Activated naive CD4-positive, alpha-beta T cell treated with Interleukin-2 at 50 U/mL for 16 hours (primary cell): Measurements from ENCODE around the gene CGB2.
"Not testable (repeated sequence)": the region's sequence is repeated elsewhere in the genome, so short reads cannot be mapped to it uniquely, and the experiment has no call there.

Experiments
- DNase-seq: peaks from one replicate; pipeline ENCODE4 v3.0.0-alpha.2; 2020

The CGB2 gene

DNA sequence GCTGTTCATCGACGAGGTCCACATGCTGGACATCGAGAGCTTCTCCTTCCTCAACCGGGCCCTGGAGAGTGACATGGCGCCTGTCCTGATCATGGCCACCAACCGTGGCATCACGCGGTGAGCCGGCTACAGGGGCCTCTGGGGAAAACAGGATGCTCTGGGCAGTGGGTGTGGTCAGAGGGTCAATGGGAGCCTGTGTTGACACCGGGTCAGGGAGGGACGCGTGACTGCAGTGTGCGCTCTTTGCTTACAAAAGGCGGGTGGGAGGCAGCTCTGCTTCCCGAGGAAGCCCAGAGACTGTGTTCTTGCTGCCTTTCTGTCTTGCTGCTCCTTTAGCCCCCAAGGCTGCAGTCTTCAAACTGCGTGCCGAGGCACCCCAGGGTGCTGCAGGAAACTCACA lies 20.5 kb upstream of the CGB2 start:
- no peak for DNase-seq

DNA sequence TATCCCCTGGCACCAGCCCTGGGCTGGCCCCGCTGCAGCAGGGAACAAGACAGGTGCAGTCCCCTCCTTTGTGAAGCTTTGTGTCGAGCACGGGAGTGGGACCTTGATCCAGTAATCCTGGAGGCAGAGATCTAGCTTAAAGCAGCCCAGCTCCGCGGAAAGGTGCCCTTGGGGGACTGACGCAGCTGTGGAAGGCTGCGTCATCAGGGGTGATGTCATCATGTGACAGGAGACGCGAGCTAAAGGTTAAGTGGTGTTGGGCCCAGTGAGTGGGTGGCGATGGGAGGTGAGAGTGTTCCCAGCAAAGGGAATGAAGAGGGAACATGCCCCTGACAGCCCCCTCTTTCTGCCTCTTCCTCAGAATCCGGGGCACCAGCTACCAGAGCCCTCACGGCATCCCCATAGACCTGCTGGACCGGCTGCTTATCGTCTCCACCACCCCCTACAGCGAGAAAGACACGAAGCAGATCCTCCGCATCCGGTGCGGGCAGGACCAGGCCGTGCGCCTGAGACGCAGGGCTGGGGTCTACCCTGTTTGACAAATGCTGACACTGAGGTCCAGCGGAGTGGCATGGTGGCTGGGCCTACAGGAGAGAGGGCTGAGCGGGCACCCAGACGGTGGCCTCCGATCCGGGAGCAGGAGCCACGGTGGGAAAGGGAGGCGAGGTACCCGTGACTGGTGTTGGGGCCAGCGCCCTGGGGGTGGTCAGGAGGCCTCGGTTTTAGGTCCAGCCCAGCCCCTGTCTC lies 17.4 kb upstream of the CGB2 start:
- no peak for DNase-seq

DNA sequence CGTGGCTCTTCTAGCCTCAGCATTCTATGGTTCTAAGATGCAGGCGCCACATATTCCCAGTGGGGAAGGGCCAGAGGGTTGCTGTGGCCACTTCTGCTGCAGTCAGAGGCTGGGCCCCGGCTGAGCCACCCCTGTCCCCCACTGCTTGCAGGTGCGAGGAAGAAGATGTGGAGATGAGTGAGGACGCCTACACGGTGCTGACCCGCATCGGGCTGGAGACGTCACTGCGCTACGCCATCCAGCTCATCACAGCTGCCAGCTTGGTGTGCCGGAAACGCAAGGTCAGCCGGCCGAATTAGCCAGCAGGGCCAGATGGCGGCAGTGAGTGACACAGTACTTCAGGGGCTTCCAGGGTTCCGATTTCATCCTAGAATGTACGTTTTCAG lies 16.8 kb upstream of the CGB2 start:
- DNase-seq, result no peak

DNA sequence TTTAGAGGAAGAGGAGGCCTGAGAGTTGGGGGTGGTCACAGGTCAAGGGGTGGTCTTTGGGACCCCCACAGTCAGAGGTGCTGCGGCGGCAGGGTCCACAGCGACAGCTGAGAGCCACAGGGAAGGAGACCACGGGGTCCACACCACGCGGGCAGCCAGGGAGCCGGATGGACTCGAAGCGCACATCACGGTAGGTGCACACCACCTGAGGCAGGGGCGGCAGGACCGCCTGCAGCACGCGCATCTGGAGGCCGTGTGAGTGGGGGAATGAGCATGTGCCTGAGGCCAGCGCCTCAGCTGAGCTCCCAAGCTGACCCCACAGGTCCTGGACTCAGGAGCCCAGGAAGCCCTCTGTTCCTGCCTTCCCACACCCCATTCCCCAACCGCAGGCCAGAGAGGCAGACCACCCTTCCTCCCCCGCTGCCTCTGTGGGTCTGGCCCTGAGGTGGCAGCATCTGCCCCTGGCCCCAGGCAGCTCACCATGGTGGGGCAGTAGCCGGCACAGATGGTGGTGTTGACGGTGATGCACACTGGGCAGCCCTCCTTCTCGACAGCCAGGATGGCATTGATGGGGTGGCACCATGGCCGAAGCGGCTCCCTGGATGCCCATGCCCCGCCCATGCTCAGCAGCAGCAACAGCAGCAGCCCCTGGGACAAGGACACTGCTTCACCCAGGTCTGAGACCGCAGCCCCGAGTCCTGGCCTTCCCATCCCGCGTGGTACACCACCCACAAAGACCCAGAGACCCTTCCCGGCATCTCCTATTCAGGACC lies 15.4 kb upstream of the CGB2 start:
- no peak for DNase-seq

DNA sequence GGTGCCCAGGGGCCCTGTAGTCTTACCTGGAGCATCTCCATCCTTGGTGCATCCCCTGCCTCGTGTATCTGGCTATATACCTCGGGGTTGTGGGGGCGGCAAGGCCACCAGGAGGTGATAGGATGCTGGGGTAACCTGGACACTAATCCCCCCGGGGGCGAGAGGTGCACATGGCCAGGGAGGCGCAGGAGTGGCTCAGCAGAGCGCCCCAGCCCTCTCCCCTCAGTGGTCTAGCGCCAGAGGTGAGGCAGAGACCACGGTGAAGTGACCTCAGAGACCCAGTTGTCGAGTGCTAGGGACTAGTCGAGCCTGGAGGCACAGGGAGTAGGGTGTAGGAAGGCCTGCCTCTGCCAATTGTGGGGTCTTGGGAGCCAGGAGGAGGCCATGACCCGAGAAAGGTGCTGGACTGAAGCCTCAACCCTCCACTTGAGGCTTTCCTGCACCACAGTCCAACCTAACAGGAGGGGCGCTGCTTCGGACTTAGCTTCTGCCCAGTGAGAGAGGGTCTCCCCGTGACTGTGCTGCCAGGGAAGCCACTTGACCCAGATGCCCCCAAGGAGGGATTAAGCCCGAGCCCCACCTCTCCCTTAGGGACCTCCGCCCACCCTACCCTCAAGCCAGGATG lies 14.5 kb upstream of the CGB2 start, which contains the start of gene LHB:
Gene LHB, minus strand, starts transcription at position 51 of the 625 bp plus-strand sequence. Its CDS starts 10 bp downstream, at position 41.
- DNase-seq, result no peak

DNA sequence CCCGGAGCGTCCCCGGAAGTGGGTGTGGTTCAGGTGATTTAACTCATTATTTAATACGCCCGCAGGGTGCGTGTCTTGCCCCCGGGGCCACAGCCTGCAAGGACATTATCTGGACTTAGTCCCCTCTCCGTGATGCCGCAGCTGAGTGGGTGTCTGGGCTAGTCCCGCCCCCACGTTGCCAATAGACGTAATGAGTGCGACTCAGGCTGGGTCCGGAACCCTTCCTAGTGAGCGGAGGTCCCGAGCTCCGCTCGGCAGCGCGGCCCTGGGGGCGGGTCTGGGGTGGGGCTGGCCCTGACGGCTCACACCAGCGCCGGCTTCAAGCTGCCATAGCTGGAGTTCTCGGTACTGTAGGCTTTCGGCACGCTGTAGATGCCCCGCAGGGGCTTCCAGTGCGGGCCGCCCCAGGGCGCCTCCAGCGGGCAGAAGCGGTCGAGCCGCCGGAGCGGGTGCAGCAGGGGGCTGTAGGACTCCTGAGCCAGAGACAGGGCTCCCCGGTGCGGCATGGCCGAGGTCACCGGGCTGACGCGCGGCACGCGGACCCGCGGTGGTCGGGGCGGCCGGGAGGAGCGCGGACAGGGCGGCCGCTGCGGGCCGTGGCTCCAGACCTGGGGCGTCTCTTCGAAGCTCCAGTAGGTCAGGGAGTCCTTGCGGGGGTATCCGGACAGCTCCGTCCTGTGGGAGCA lies 13.9 kb upstream of the CGB2 start:
- peak; percentile 70 for DNase-seq

DNA sequence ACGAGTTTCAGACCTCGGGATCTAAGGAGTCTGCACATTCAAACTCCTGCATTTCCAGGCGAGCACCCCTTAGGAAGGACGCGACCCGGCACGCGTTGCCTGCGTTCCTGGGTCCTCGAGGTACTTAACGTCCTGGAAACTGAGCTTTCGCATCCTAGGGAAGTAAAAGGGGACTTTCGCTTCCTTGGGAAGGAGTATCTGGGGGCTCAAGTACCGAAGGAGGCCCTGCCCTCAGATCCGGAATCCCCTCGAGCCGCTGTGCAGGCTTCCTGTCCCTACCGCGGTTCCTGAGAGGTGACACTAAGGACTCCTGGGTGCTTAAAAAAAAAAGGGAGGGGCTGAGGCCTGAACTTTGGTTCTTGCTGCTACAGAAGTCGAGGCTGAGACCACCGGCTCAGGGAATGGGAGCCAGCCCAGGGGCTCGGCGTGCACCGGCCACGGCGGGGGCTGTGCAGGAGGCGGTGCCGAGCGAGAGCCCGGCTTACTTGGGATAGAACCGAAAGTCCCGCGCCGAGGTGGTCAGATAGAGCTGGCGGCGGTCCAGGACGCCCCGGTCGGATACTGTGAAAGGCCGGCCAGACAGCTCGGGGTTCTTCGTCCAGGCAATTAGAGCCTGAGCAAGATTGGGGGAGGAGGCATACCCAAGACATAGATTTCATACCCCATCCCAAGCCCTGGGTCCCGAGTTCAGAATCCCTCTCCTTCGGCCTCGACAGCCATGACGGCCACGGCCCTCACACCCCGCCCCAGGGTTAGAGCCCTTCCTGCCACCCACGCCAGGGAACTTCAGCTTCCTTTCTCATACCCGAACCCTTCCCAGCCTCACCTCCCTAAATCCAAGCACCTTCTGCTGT lies 13.1 kb upstream of the CGB2 start:
- peak; percentile 24 for DNase-seq

DNA sequence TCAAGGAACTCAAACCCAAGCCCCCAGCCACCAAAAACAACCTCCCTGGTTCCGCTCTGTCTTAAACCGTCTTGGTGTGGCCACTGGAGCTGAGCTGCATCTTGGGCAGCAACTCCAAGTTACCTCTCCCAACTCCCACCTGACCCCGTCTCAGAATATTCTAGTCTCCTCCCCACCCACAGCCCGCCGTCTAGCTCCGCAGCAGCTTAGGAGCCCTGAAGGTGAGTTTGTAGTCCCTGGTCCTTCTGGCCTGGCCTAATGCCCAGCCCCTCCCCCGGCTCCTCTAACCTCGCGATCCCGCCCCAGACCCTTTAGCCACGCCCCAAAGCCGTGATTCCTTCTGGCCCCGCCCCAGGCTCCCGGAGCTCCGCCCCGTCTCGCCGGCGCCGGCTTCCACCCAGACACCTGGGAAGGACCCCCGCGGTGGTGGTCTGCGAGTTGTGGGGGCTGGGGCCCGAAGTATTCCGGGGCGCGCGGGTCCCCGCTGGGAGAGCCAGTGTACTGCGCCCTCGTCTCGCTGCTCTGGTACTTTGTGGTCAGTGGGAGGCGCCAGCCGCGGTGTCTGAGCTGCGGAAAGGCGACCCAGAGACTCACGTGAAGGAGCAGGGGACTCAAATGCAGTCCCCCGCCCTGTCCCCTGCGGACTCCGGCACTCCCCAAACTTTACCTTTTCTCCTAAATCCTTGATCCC lies 12.3 kb upstream of the CGB2 start:
- peak; percentile 67 for DNase-seq

DNA sequence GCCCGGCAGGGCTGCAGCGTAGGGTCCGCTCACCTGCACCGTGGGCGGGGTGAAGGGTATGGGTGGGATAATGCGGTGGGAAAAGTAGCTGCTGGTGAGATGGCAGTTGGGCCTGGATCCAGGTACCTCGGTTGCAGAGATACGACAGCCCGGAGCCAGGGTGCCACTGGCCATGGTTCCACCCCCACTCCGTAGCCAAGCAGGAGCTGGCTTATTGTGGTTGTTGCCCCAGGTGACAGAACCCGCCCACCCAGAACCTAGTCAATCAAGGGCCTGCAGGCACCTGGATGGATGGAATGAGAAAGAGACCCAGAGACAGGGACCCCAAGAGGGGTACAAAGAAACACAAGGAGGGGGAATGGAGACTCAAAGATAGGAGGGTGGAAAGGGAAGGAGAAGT lies 11.3 kb upstream of the CGB2 start:
- DNase-seq, result no peak

DNA sequence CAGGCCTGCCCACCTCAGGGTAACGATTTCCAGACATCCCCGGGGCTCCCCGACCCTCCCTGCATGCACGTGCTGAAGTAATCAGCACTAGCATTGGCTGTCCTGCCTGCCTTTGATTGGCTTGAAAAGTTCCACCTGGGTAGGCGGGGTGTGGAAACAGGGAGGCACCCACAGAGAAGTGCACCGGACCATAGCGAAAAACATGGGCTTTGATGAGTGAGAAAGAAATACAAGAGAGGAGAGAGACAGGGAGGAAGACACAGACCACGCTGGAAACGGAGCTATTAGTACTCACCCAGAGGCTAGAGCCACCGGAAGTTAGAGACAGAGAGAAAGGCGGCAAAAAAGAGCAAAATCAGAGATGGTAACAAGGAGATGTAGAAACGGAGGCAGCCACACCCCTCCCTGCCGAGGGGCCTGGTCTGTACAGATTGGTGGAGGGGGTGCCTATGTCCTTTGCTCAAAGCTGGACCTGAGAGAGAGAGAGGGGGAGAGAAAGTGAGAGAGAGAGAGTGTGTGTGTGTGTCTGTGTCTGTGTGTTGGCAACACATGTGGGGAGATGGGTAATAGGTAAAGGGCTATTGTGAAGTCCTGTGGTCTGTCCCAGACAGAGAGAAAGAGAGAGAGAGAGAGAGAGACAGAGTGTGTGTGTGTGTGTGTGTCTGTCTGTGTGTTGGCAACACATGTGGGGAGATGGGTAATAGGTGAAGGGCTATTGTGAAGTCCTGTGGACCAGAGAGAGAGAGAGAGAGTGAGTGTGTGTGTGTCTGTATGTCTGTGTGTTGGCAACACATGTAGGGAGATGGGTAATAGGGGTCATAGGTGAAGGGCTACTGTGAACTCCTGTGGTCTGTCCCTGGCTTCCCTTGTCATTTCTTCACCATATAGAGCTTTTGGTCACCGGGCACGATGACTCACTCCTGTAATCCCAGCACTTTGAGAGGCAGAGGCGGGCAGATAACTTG lies 10.5 kb upstream of the CGB2 start:
- no peak for DNase-seq

DNA sequence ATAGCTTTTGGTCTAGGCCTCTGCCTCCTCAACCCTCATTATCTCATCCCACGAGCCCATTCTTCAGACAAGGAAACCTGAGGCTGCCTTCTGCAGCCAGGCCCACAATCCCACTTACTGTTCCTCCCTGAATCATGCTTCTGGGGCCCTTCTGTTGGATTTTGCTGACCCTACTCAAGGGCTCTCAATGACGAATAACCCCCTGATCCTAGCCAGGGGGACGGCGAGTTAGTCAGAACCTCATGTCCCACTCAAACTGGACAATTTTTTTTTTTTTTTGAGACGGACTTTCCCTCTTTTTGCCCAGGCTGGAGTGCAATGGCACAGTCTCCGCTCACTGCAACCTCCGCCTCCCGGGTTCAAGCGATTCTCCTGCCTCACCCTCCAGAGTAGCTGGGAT lies 9.6 kb upstream of the CGB2 start:
- DNase-seq, result no peak

DNA sequence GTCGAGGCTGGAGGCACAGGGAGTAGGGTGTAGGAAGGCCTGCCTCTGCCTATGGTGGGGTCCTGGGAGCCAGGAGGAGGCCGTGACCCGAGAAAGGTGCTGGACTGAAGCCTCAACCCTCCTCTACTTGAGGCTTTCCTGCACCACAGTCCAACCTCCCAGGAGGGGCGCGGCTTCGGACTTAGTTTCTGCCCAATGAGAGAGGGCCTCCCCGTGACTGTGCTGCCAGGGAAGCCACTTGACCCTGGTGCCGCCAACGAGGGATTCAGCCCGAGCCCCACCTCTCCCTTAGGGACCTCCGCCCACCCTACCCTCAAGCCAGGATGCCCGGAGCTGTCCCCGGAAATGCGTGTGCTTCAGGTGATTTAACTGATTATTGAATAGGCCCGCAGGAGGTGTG lies 7.5 kb upstream of the CGB2 start, which contains the start of gene CGB3:
Gene CGB3, minus strand, starts transcription at position 101 of the 400 bp plus-strand sequence. CDS start 362 bp downstream, outside the sequence.
- DNase-seq, result not testable (repeated sequence)

DNA sequence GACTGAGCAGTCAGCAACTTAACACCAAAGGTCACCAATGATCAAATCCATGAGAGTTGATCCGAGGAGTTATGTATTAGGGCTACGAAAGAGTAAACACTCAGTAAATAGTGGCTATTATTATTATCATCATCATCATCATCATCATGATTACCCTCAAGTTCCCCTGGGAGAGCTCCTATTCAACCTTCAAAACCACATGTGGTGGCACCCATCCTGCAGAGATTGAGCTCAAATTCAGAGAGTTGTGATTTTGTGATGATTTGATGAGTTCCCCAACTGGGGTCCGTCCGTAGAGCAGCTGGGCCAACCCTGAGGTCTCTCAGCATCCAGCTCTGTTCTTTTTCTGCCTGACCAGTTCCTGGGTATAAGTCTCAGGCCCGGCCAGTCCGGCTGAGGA lies 6.6 kb upstream of the CGB2 start:
- DNase-seq, result not testable (repeated sequence)

DNA sequence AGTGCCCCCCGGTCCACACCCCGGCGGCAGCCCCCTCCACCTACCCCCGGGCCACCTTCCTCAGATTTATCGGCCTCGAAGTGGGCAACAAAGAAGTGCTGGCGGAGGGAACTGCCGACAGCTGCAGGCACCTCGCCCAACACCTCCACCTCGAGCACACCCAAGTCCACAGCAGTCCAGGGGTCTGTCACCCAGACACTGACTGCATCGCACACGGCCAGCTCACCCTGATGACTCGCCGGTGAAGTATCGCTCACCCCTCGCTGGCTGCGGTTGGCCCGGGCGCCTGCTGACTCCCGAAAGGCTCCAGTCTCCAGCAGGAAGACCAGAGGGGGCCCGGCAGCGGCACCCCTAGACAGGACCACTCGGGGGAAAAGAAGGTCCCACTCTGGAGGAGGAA lies 6.1 kb upstream of the CGB2 start:
- not testable (repeated sequence) for DNase-seq

DNA sequence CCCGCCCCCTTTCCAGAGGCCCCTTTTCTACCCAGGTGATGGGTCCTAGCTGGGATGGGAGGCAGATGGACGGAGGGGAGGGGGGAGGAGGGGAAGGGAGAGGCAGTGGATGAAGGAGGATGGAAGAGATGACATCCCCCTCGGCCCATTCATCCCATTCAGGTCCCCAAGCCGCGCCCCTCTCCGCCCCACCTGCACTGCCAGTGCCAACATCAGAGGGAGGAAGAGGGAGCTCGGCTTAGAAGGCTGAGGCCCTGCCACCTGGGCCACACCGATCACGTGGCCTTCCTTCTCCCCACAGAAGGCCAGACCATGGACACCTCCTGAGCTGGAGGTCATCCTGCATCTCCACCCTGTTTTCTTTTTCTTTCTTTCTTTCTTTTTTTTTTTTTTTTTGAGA lies 3.0 kb upstream of the CGB2 start:
- not testable (repeated sequence) for DNase-seq

DNA sequence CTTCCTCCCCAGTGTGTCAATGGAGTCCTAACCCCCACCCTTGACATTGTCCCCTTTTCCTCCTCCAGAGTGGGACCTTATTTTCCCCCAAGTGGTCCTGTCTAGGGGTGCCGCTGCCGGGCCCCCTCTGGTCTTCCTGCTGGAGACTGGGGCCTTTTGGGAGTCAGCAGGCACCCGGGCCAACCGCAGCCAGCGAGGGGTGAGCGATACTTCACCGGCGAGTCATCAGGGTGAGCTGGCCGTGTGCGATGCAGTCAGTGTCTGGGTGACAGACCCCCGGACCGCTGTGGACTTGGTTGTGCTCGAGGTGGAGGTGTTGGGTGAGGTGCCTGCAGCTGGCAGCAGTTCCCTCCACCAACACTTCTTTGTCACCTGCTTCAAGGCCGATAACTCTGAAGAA lies 1.9 kb upstream of the CGB2 start:
- DNase-seq, result not testable (repeated sequence)

DNA sequence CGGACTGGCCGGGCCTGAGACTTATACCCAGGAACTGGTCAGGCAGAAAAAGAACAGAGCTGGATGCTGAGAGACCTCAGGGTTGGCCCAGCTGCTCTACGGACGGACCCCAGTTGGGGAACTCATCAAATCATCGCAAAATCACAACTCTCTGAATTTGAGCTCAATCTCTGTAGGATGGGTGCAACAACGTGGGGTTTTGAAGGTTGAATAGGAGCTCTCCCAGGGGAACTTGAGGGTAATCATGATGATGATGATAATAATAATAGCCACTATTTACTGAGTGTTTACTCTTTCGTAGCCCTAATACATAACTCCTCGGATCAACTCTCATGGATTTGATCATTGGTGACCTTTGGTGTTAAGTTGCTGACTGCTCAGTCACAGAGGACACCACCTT lies 1.4 kb upstream of the CGB2 start:
- DNase-seq, result not testable (repeated sequence)

DNA sequence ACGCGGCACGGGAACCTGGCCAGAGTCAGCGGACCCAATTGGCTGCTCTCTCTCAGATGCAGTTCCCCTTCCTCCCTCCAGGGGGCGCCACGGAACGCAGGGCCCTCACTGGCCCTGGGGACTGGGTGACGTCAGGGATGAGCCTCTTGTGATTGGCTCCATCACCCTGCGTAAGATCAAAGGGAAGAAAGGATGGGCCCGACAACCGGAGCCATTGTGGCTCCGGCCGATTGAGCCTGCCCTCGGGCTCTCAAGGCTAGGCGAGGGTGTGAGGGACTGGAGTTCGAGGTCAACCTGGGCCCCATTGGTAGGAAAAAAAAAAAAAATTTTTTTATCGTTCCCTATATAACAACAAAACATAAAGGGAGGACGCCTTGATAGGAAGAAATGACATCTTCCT lies 5.1 kb downstream of the CGB2 start, which contains the start of gene CGB1:
Gene CGB1, minus strand, starts transcription at position 81 of the 400 bp plus-strand sequence. CDS start 184 bp downstream, outside the sequence.
- peak; percentile 40 for DNase-seq

DNA sequence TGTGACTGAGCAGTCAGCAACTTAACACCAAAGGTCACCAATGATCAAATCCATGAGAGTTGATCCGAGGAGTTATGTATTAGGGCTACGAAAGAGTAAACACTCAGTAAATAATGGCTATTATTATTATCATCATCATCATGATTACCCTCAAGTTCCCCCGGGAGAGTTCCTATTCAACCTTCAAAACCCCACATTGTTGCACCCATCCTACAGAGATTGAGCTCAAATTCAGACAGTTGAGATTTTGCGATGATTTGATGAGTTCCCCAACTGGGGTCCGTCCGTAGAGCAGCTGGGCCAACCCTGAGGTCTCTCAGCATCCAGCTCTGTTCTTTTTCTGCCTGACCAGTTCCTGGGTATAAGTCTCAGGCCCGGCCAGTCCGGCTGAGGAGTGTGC lies 6.4 kb downstream of the CGB2 start:
- not testable (repeated sequence) for DNase-seq
